Kidney (tissue), 14 donors: Measurements from ENCODE around the gene BTAF1. TPM values are rescaled to one million over a fixed set of nuclear protein-coding genes. Genes with fewer than 3 reads are reported as not detected.

Experiments
- DNase-seq, 5 donors: peaks; one replicate each; pipeline ENCODE4 v3.0.0-alpha.2; 2013 to 2020
- FAIRE-seq: peaks from 2 replicates; lab custom pipeline; 2012; peaks lifted over from hg19 to GRCh38; lab: Jason Lieb, UNC
- H3K27ac ChIP-seq, 2 donors: one replicate each; pipeline ENCODE4 v1.7.0; 2013; ENCODE audit warnings: low read depth in 2 of 2, low read length in 2 of 2, inconsistent platforms in 1 of 2
- H3K27me3 ChIP-seq: one replicate; pipeline ENCODE4 v1.7.1; 2013; ENCODE audit warnings: low read length, inconsistent platforms; ENCODE audit not compliant: control insufficient read depth, insufficient read depth
- H3K36me3 ChIP-seq, 3 donors: one replicate each; pipeline versions ENCODE4 v1.7.0 to v1.7.1; 2013; ENCODE audit warnings: low read length in 3 of 3, control low read depth in 1 of 3, inconsistent platforms in 1 of 3; ENCODE audit not compliant: insufficient read depth in 3 of 3, control insufficient read depth in 2 of 3
- H3K4me1 ChIP-seq, 3 donors: one replicate each; pipeline versions ENCODE4 v1.7.0 to v1.7.1; 2013; ENCODE audit warnings: low read length in 3 of 3, inconsistent platforms in 1 of 3, low read depth in 1 of 3; ENCODE audit not compliant: control insufficient read depth in 2 of 3, insufficient read depth in 2 of 3
- H3K4me3 ChIP-seq, 3 donors: one replicate each; pipeline versions ENCODE4 v1.7.0 to v1.8.1; 2013; ENCODE audit warnings: low read length in 3 of 3, control low read depth in 1 of 3, inconsistent platforms in 1 of 3
- H3K9ac ChIP-seq, 3 donors: one replicate each; pipeline versions ENCODE4 v1.7.0 to v1.7.1; 2013; ENCODE audit warnings: low read length in 3 of 3, control low read depth in 1 of 3, inconsistent platforms in 1 of 3
- H3K9me3 ChIP-seq, 3 donors: one replicate each; pipeline versions ENCODE4 v1.7.0 to v1.7.1; 2013; ENCODE audit warnings: low read length in 3 of 3, control low read depth in 1 of 3, inconsistent platforms in 1 of 3; ENCODE audit not compliant: control insufficient read depth in 2 of 3, insufficient read depth in 1 of 3
- CTCF ChIP-seq: IDR thresholded peaks from 3 replicates; pipeline ENCODE4 v1.5.1; 2012; ENCODE audit warnings: mild to moderate bottlenecking, moderate library complexity, borderline replicate concordance; ENCODE audit not compliant: insufficient read depth; ENCODE audit errors: extremely low read depth
- intact Hi-C: fragments of 100-400 bp; cut with DNase I; formaldehyde crosslinking; loops from one replicate; pipeline ENCODE4 v1.11.1; 2022
- polyA plus RNA-seq: library from polyadenylated mRNA; stranded (reverse); fragments of 350-450 nt; fragmentation: Illumina TruSeq; extraction: RNeasy Lipid Tissue Mini Kit (QIAGEN cat#74804); gene quantifications from one replicate; pipeline ENCODE4 v1.2.3, GENCODE V29; 2014; ENCODE audit warnings: low read depth, low replicate concordance; ENCODE audit not compliant: insufficient read depth
- total RNA-seq: library from RNA; stranded (reverse); fragmentation: NEBNext Ultra II Directional; extraction: Animal tissue kit (Norgen Biotek cat#: 25700); gene quantifications from one replicate; pipeline ENCODE4 v1.2.1, GENCODE V29; 2021
- donor health status: control.
- donor health status: control.
- donor health status: control.
- donor health status: control.
- donor health status: control.
- donor health status: DM: yes; HTN: yes; CAD: no.
- donor health status: Normal renal cell carcinoma (clear cell type).

The BTAF1 gene
- total and polyA plus RNA-seq, 2 donors from 2014 or later: 4.3 to 35.1 TPM

- H3K4me3 ChIP-seq: no peak overlapping the region
- H3K27me3 ChIP-seq: no peaks in the 10 kb centered on the region
- no peak for TF ChIP-seq CTCF
- intact Hi-C loops: no loop called here
- no peak overlapping the region for H3K9ac ChIP-seq
- FAIRE-seq (no peak), DNase-seq (no peak)
- peaks cover 3 to 12% (median 10%) of the 10 kb centered on the region in 3 donors for H3K36me3 ChIP-seq
- H3K27ac ChIP-seq: no peak overlapping the region
- no peaks in the 10 kb centered on the region for H3K9me3 ChIP-seq
- H3K4me1 ChIP-seq: no peaks in the 10 kb centered on the region
These were observed 85.9 kb downstream of the BTAF1 start for GRCh38 chr10:92009445-92009844.

- intact Hi-C loops: no loop called here
- TF ChIP-seq CTCF: no peak
- no peaks in the 10 kb centered on the region for H3K9me3 ChIP-seq
- H3K27ac ChIP-seq: no peak overlapping the region
- H3K9ac ChIP-seq: no peak overlapping the region
- peaks cover 5 to 16% (median 14%) of the 10 kb centered on the region in 3 donors for H3K36me3 ChIP-seq
- no peak overlapping the region for H3K4me3 ChIP-seq
- FAIRE-seq (no peak), DNase-seq (no peak)
- no peaks in the 10 kb centered on the region for H3K27me3 ChIP-seq
- no peaks in the 10 kb centered on the region for H3K4me1 ChIP-seq
These were observed 86.6 kb downstream of the BTAF1 start for GRCh38 chr10:92010047-92010735.

GRCh38 chr10:92011560-92012214, 88.1 kb downstream of the BTAF1 start:
- no peaks in the 10 kb centered on the region for H3K4me1 ChIP-seq
- H3K36me3 ChIP-seq: peaks cover 7 to 16% (median 14%) of the 10 kb centered on the region in 3 donors
- DNase-seq (no peak), FAIRE-seq (no peak)
- H3K9ac ChIP-seq: no peak overlapping the region
- intact Hi-C loops: no loop called here
- H3K27me3 ChIP-seq: no peaks in the 10 kb centered on the region
- no peak overlapping the region for H3K27ac ChIP-seq
- no peaks in the 10 kb centered on the region for H3K9me3 ChIP-seq
- no peak for TF ChIP-seq CTCF
- H3K4me3 ChIP-seq: no peak overlapping the region
